ENCODE data around the gene RBM28. TPM values are rescaled to one million over a fixed set of nuclear protein-coding genes. Genes with fewer than 3 reads are reported as not detected.

The RBM28 gene
- total RNA-seq, 2 donors from 2014 or later = 12.7 to 15.1 TPM

- no peaks in the 10 kb centered on the region for H3K27me3 ChIP-seq
- H3K4me3 ChIP-seq = no peak overlapping the region
- DNase-seq (ENCODE audit: low spot score) = no peak
- no peak overlapping the region for H3K27ac ChIP-seq
- H3K9me3 ChIP-seq = no peaks in the 10 kb centered on the region
- H3K4me1 ChIP-seq = no peaks in the 10 kb centered on the region
- no peaks in the 10 kb centered on the region for H3K36me3 ChIP-seq
- no peak for TF ChIP-seq CTCF (IDR thresholded peaks at IDR 0.05)
Measured at GRCh38 chr7:128255271-128255670, 88.4 kb downstream of the RBM28 start.

GRCh38 chr7:128254470-128254869 lies 89.2 kb downstream of the RBM28 start:
- H3K4me3 ChIP-seq = no peak overlapping the region
- H3K27ac ChIP-seq = no peak overlapping the region
- no peaks in the 10 kb centered on the region for H3K36me3 ChIP-seq
- no peaks in the 10 kb centered on the region for H3K27me3 ChIP-seq
- no peaks in the 10 kb centered on the region for H3K4me1 ChIP-seq
- TF ChIP-seq CTCF (IDR thresholded peaks at IDR 0.05) = no peak
- DNase-seq (ENCODE audit: low spot score) = no peak
- H3K9me3 ChIP-seq = no peaks in the 10 kb centered on the region

GRCh38 chr7:128253701-128254100 lies 90.0 kb downstream of the RBM28 start:
- no peak for DNase-seq (ENCODE audit: low spot score)
- Histone ChIP-seq H3K4me1 (no peaks in the 10 kb centered on the region), H3K9me3 (no peaks in the 10 kb centered on the region), H3K27ac (no peak overlapping the region), H3K4me3 (no peak overlapping the region), H3K36me3 (no peaks in the 10 kb centered on the region), H3K27me3 (no peaks in the 10 kb centered on the region)
- no peak for TF ChIP-seq CTCF (IDR thresholded peaks at IDR 0.05)

GRCh38 chr7:128251337-128251736 lies 92.4 kb downstream of the RBM28 start:
- Histone ChIP-seq H3K36me3 (no peaks in the 10 kb centered on the region), H3K27ac (no peak overlapping the region), H3K27me3 (no peaks in the 10 kb centered on the region), H3K4me1 (no peaks in the 10 kb centered on the region), H3K9me3 (no peaks in the 10 kb centered on the region), H3K4me3 (no peak overlapping the region)
- no peak for DNase-seq (ENCODE audit: low spot score)
- TF ChIP-seq CTCF (IDR thresholded peaks at IDR 0.05) = no peak

Other genes with a start within 250 kb of the RBM28 start
- gene LEP, start 102.6 kb downstream of the RBM28 start, total RNA-seq = 1 to 10 TPM in 1 of 2 donors, under 1 TPM in 1; 0.22 to 2.2 TPM
- 1 to 10 TPM in 1 of 2 donors, under 1 TPM in 1; 0.37 to 1.1 TPM for gene PRRT4, start 17.8 kb upstream of the RBM28 start, total RNA-seq
- gene IMPDH1, start 66.1 kb upstream of the RBM28 start, total RNA-seq = 10 to 100 TPM; 17.4 to 27.4 TPM
- 1 to 10 TPM; 4.2 to 7.4 TPM for gene HILPDA, start 112.0 kb upstream of the RBM28 start, total RNA-seq
- gene METTL2B, start 132.8 kb upstream of the RBM28 start, total RNA-seq = 10 to 100 TPM; 13.3 to 14.4 TPM

Measured in right atrium auricular region (tissue), 2 donors.